GM06990 (cell line): ENCODE data around the gene NMNAT3.

Experiments
- DNase-seq: peaks from one replicate; pipeline ENCODE4 v3.0.0-alpha.2; 2011; ENCODE audit not compliant: insufficient read length; ENCODE audit errors: extremely low read depth
- H3K27me3 ChIP-seq: replicated peaks from 2 replicates; pipeline ENCODE4 v1.6.0; 2011; ENCODE audit warnings: low read length; ENCODE audit not compliant: control insufficient read depth, insufficient read depth
- H3K36me3 ChIP-seq: 2 replicates; pipeline ENCODE4 v1.5.1; 2011; ENCODE audit warnings: low read length; ENCODE audit not compliant: control insufficient read depth, insufficient read depth
- H3K4me3 ChIP-seq: replicated peaks from 2 replicates; pipeline ENCODE4 v1.5.1; 2011; ENCODE audit warnings: low read depth, mild to moderate bottlenecking, control low read depth, low read length
- CTCF ChIP-seq: IDR thresholded peaks from 2 replicates; pipeline ENCODE4 v1.5.1; 2011; ENCODE audit warnings: low read length, control low read depth, mild to moderate bottlenecking, inconsistent platforms; ENCODE audit not compliant: insufficient read depth, poor library complexity, severe bottlenecking

Gene NMNAT3

GRCh38 chr3:139518926-139519842 is 158.6 kb downstream of the NMNAT3 start:
- no peak overlapping the region for H3K4me3 ChIP-seq
- H3K36me3 ChIP-seq, result no peaks in the 10 kb centered on the region
- TF ChIP-seq CTCF, result no peak
- peaks cover 1% of the 10 kb centered on the region; the same call in 1 of the 2 replicates for H3K27me3 ChIP-seq
- DNase-seq, result no peak

GRCh38 chr3:139518306-139518705 is 159.5 kb downstream of the NMNAT3 start:
- Histone ChIP-seq H3K36me3 (no peaks in the 10 kb centered on the region), H3K27me3 (peaks cover 1% of the 10 kb centered on the region; the same call in 1 of the 2 replicates), H3K4me3 (no peak overlapping the region)
- no peak for TF ChIP-seq CTCF
- no peak for DNase-seq

GRCh38 chr3:139517321-139518065 is 160.3 kb downstream of the NMNAT3 start:
- no peak for TF ChIP-seq CTCF
- DNase-seq, result no peak
- H3K4me3 ChIP-seq, result no peak overlapping the region
- no peaks in the 10 kb centered on the region for H3K36me3 ChIP-seq
- H3K27me3 ChIP-seq, result peaks cover 1% of the 10 kb centered on the region; the same call in 1 of the 2 replicates

GRCh38 chr3:139514741-139515140 is 163.0 kb downstream of the NMNAT3 start:
- H3K4me3 ChIP-seq, result no peak overlapping the region
- peaks cover 1% of the 10 kb centered on the region; the same call in 1 of the 2 replicates for H3K27me3 ChIP-seq
- TF ChIP-seq CTCF, result no peak
- DNase-seq, result no peak
- no peaks in the 10 kb centered on the region for H3K36me3 ChIP-seq
